PFSK-1 (cell line): Measurements from ENCODE around the gene CNPY2. TPM values are rescaled to one million over a fixed set of nuclear protein-coding genes. Genes with fewer than 3 reads are reported as not detected.

Experiments used
- FOXP2 ChIP-seq: optimal IDR thresholded peaks from 2 replicates; pipeline ENCODE3; 2011; ENCODE audit warnings: borderline replicate concordance, control low read depth, inconsistent platforms; ENCODE audit not compliant: insufficient read depth; ENCODE audit errors: extremely low read length, extremely low read depth
- POLR2AphosphoS5 ChIP-seq: IDR thresholded peaks from 2 replicates; pipeline ENCODE4 v1.6.1; 2012; ENCODE audit warnings: low read depth, mild to moderate bottlenecking, control low read depth, low read length, moderate library complexity
- REST ChIP-seq, 2 experiments: IDR thresholded peaks; 2 replicates each; pipeline versions ENCODE4 v1.6.1 to v1.8.0; 2011 to 2012; ENCODE audit warnings: low read depth in 2 of 2, low read length in 2 of 2, control low read depth in 1 of 2, inconsistent platforms in 1 of 2, mild to moderate bottlenecking in 1 of 2, moderate library complexity in 1 of 2; ENCODE audit not compliant: insufficient read depth in 1 of 2
- SIN3A ChIP-seq: IDR thresholded peaks from 2 replicates; pipeline ENCODE4 v1.6.1; 2012; ENCODE audit warnings: mild to moderate bottlenecking, low read length, moderate library complexity, borderline replicate concordance; ENCODE audit not compliant: insufficient read depth
- TAF1 ChIP-seq: IDR thresholded peaks from 2 replicates; pipeline ENCODE4 v1.6.1; 2012; ENCODE audit warnings: low read length, control low read depth, borderline replicate concordance; ENCODE audit not compliant: insufficient read depth
- polyA plus RNA-seq: library from polyadenylated mRNA; unstranded; fragments of >200 nt; gene quantifications from one replicate; pipeline ENCODE4 v1.2.1, GENCODE V29; 2012; ENCODE audit warnings: low read depth, missing spikeins; ENCODE audit not compliant: insufficient read length

CNPY2 gene
- 89.1 TPM for polyA plus RNA-seq

GRCh38 chr12:56315622-56316473 is at the start of gene CNPY2:
Gene CNPY2, minus strand, starts transcription at chr12:56315988. Its CDS starts 771 bp downstream, at chr12:56315217.
- TF ChIP-seq REST (IDR thresholded peaks at IDR 0.05; ENCODE audit: insufficient read depth in 1 of 2, low read depth in 2 of 2, low read length in 2 of 2) (no peak), FOXP2 (peak; percentile 74), TAF1 (peak; percentile 58), SIN3A (no peak), POLR2AphosphoS5 (peak; percentile 76)

GRCh38 chr12:56362130-56363059 is 46.6 kb upstream of the CNPY2 start, which contains the start of gene APOF:
Gene APOF, minus strand, starts transcription at chr12:56362857. Its CDS starts 112 bp downstream, at chr12:56362745.
- TF ChIP-seq POLR2AphosphoS5 = no peak
- TF ChIP-seq SIN3A = no peak
- TF ChIP-seq FOXP2 = no peak
- no peak for TF ChIP-seq TAF1
- TF ChIP-seq REST (IDR thresholded peaks at IDR 0.05; ENCODE audit: insufficient read depth in 1 of 2, low read depth in 2 of 2, low read length in 2 of 2) = no peak

GRCh38 chr12:56361487-56362129 is 45.8 kb upstream of the CNPY2 start:
- no peak for TF ChIP-seq TAF1
- no peak for TF ChIP-seq POLR2AphosphoS5
- no peak for TF ChIP-seq SIN3A
- no peak for TF ChIP-seq FOXP2
- no peak for TF ChIP-seq REST (IDR thresholded peaks at IDR 0.05; ENCODE audit: insufficient read depth in 1 of 2, low read depth in 2 of 2, low read length in 2 of 2)

- peak; percentile 70 for TF ChIP-seq FOXP2
- peak; percentile 92; the same call in 1 of the 2 replicates for TF ChIP-seq SIN3A
- peak; percentile 72 for TF ChIP-seq POLR2AphosphoS5
- no peak for TF ChIP-seq REST (IDR thresholded peaks at IDR 0.05; ENCODE audit: insufficient read depth in 1 of 2, low read depth in 2 of 2, low read length in 2 of 2)
These were observed 44.3 kb upstream of the CNPY2 start, which contains the start of gene STAT2 for GRCh38 chr12:56359851-56360767. Gene STAT2, minus strand, starts transcription at chr12:56360107. Its CDS starts 3,536 bp downstream, at chr12:56356571.
